Forelimb muscle (tissue), 1 donor: ENCODE data around the gene ERAP2. TPM values are rescaled to one million over a fixed set of nuclear protein-coding genes. Genes with fewer than 3 reads are reported as not detected.
A peak's percentile ranks its signal among the peaks of the same experiment; 100 is the strongest.

Experiments used
- DNase-seq: peaks from one replicate; pipeline ENCODE4 v3.0.0-alpha.2; 2013; ENCODE audit warnings: low read depth
- polyA plus RNA-seq: library from polyadenylated mRNA; unstranded; fragments of 120-200 nt; gene quantifications from one replicate; pipeline ENCODE4 v1.2.1, GENCODE V29; 2013; ENCODE audit not compliant: insufficient read length

ERAP2 gene
- polyA plus RNA-seq, 1 donor: 7.9 TPM

GRCh38 chr5:96933764-96934707 is 57.7 kb downstream of the ERAP2 start:
- DNase-seq: peak; percentile 53

DNA sequence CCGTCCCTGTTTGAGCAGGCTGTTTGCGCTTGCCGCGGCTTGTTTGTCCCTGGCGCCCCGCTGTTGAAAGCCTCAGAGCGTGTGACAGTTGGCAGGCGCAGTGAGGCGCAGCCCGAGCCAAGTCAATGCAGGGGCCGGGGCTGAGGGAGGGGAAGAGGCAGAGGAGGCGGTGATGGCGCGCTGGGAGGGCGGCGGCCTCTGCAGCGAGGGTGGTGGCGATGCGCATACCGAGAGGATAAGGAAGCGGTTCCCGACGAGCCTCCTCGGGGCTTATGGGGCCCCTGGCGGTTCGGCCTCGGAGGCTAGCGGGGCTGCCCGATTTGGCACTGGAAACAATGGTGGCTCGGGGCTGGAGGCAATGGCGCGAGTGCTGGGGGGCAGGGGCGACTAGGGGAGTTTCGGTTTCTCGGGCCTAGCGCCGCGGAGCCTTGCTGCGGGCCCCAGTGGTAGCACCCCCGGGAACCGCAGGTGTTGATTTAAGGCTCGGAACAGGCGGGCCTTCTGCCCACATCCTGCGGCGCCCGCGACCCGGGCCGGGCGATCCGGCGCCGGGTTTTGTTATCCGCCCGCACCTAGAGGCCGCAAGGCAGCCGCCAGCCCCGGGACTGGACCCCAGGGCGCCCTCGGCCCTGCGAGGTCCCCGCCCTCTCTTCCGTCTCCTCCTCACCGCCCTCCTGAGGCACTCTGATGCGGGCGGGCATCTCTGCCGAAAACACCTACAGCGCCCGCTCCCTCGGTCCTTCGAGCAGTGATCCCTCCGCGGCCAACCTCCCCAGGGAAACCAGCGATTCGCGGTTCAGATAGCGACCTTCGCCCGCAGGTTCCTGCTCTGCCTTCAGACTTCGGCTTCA is 58.6 kb downstream of the ERAP2 start:
- peak; percentile 67 for DNase-seq

DNA sequence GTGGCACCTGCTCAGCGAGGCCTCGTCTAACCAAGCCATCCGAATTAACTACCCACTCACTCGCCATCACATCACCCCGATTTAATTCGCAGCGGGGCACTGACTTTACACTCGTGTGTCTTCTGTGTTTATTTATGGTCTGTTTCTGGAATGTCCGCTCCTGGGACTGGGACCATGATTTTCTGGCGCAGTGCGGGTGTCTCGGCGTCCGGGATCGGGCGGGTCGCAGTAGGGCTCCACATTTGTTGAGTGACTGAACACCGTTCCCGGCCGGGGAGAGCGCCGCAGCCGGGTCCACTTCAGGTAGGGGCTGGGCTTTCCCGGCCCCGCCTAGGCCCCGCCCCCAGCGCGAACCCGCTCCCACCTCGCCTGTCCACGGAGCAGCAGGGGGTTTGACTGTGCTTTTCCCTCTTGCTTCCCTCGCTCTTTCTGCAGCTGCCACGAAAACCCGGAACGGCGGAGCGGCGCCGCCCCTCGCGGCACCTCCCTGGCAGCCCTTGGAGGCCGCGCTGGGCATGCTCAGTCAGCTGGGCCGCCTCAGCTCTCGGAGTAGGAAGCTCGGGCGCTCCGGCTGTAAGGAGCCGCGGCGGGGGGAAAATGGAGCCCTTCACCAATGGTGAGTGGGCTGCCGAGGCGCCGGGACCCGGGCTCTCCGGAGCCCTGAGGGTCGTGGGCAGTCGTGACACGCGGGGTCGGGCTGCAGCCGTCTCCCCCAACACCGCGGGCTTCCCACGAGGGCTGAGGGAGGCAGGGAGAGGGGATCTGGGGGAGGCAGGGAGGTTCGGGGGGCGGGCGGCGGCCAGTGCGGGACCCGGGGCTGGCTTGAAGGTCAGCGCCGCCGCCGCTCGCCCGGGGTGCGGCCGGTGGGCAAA is 59.5 kb downstream of the ERAP2 start, which contains the start of gene LNPEP:
Gene LNPEP (plus strand): TSS at position 522 of the 872 bp plus-strand sequence. CDS start 76 bp downstream, at position 598.
- peak; percentile 86 for DNase-seq

DNA sequence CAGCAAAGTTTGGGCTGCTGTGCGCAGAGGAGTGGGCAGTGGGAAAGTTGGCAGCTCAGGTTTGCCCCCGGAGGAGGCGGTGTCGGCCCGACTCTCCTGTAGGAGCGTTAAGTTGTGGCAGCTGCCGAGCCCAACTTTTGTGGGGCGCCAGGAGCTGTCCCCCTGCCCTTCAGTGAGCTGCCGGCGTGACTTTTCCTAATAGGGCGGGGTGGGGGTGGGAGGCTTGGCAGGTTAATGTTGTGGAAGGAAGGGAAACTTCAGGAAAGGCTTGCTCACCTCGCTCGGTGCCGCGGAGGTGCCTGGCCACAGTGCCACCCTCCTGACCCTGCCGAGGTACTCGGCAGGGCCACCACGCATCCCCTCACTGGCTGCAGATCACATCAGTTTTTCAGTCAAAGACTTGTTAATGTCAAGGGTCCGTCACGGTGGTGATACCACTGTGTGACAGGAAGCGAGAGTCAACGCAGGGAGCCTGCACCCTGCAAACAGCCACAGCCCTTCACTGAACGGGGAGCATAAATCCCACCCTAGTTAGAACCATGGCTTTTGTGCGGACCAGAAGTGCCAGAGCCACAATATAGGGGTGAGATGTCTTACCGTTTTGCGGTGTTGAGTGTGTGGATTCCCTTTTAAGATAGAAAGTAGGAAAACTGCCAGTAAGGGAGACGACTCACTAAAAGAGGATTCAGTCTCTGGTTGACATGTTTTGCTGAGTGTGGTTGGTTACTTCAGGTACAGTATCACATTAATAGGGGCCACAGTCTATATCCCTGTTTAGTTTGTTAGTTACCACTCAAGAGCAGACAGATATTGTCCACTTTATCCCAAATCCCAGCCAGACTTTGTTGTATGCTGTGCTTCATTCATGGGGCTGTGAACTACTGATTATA is 60.4 kb downstream of the ERAP2 start:
- DNase-seq: no peak

DNA sequence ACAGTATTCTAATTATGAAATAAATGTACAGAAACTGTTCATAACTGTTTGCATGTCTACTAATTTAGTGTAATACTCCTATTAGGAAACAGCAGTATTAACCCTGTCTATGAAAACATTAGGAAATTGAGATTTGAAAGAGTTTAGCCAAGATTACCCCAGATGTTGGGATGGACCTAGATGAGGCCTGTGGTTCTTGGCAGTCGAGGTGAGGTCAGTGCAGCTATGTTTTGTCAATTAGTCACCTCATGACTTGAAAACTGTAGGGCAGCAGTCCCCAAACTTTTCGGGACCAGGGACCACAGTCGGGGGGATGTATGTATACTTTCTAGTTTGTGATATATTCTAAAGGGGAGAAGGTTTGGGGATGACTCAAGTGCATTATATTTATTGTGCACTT is 64.3 kb downstream of the ERAP2 start:
- DNase-seq: no peak

- DNase-seq: no peak
These were observed 64.8 kb downstream of the ERAP2 start for GRCh38 chr5:96941140-96941539.

DNA sequence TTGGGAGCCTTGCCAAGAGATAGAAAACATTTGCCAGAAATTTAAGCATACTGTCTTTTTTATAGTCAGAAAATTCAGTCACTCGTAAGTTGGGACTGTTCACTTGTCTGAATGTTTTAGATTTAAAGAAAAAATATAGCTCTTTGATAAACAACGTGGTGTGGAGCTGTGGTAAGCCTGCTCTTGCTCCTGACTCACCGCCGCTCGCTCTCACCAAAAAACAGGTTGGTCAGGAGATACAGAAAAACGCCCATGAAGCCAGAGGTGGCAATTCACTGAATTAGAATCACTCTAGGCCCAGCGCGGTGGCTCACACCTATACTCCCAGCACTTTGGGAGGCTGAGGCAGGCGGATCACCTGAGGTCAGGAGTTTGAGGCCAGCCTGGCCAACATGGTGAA is 65.8 kb downstream of the ERAP2 start:
- no peak for DNase-seq

- DNase-seq: no peak
These were observed 66.6 kb downstream of the ERAP2 start for GRCh38 chr5:96942911-96943310.

DNA sequence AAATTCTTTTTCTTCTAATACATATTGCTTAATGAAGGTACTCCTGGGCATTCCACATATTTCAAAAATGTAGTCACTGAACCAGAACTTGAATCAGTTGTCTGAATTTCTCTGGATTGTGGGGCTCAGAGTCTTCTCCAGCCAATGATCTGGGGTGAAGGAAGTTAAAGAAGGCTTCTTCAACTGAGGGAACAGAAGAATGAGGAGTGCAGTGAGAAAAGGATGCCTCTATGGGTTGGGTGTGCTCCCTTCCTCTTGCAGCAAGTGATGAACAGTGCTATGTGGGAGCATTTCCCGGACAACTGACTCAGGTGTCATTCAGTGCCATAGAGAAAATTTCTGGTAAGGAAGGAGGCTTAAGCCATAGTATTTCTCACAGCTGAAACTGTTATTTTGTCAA is 67.5 kb downstream of the ERAP2 start:
- DNase-seq: no peak

DNA sequence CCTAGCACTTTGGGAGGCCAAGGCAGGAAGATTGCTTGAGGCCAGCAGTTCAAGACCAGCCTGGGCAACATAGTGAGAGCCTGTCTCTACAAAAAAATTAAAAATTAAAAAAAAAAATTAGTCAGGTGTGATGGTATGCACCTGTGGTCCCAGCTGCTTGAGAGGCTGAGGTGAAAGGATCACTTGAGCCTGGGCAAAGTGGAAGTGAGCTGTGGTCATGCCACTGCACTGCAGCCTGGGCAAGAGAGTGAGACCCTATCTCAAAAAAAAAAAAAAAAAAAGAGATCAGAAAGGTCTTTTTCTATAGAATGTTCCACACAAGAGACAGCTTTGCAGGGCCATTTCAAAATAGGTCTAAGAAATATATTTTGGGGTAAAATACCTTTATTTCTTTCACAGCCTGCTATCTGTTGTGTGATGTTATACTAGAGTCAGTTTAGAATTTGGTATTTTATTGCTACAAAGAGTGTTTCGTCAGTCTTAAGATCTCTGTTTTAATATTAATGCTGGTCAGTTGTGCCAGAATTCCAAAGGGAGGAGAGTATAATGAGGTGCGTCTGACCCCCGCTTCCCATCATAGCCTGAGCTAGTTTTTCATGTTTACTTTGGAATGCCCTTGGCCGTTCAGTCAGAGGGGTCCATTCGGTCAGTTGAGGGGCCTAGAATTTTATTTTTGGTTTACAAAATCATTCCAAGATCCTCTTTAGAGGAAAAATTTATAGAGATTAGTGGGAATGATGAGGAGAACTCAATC is 69.0 kb downstream of the ERAP2 start:
- no peak for DNase-seq

DNA sequence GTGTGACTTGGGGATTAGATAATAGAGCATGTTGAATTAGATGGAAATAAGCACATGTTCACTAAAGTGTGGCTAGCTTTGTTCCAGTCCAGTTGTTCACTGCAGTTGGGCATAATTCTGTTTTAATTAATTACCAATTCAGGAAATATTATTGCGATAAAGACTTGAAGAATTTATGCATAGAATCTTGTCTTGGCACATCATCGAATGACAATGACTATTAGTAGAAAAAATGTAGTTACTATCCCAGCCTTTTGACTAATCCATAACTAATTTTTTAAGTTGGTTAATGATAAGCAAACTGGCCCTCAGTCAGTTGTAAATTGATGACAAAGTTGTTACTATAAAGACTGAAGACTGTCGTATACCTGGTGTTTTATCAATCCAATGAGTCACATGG is 70.1 kb downstream of the ERAP2 start:
- DNase-seq: no peak

- DNase-seq: no peak
These were observed 75.9 kb downstream of the ERAP2 start for GRCh38 chr5:96952118-96952750.

DNA sequence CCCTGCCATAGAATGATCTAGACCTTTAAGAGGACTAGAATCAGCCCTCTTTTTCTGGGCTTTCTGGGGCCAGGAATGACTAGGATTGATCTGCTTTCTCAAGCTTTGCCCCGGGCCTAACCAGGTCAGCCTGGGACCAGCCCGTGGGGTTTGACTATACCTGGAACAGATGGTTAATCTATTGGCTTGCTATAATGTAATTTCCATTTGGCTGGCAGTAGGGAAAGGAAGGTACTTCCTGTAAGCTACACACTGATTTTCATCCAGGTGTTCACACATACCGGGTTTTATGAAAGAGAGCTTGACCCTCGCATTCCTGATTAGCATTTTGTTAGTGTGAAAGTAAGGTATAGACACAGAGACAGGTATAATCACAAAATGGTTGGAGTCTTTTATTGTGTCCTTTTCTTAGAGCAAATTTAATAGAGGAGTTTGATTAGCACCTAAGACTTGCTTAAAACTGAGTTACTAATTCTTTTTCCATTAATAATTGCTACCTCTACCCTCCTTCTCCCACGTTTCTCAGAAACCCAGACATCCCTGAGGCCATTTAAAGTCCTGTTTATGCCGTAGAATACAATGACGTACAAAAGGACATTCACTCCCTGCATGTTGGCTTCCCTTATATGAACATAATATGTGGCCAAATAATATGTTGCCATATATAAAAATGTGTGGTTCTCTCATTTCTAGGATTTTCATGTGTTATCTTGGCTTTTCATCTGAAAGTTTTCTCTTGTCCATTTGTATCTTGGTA is 76.9 kb downstream of the ERAP2 start:
- DNase-seq: no peak

DNA sequence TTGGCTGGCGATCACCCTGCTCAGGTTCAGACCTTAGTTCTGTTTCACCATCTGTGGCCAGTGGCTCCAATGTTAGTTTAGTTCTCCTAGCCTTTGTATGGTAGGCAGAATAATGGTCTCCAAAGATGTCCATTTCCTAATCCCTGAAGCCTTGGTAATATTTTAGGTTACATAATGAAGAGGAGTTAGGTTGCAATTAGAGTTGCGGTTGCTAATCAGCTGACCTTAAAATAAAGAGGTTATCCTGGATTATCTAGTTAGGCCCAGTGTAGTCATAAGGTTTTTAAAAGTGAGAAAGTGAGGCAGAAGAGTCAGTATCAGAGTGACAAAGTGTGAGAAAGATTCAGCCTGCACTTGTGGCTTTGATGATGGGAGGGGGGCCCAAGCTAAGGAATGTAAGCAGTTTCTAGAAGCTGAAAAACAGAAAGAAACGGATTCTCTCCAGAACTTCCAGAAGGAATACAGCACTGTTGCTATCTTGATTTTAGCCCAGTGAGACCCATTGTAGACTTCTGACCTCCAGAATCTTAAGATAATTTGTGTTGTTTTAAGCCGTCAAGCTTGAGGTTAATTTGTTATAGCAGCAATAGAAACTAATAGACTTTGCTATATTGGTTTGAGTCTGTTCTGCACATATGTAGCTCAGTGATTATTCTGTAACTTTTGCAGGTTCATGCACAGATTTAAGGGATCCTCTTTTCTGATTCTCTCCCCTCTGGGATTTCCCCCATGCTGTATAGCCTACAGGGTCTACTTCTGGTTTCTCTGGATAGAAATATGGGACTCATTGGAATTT is 81.2 kb downstream of the ERAP2 start:
- DNase-seq: no peak

DNA sequence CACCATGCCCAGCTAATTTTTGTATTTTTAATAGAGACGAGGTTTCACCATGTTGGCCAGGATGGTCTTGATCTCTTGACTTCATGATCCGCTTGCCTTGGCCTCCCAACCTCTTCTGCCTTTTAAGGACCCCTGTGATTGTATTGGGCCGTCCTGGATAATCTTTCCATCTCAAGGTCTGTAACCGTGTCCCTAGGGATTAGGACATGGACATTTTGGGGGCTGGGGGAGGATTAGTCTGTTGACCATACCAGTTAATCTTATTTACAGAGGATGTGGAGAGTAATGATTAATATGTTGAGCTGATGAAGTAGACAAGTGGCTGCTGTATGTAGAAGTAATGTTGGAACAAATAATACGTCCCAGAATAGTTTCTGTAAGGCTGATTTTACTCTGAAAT is 82.7 kb downstream of the ERAP2 start:
- DNase-seq: no peak

DNA sequence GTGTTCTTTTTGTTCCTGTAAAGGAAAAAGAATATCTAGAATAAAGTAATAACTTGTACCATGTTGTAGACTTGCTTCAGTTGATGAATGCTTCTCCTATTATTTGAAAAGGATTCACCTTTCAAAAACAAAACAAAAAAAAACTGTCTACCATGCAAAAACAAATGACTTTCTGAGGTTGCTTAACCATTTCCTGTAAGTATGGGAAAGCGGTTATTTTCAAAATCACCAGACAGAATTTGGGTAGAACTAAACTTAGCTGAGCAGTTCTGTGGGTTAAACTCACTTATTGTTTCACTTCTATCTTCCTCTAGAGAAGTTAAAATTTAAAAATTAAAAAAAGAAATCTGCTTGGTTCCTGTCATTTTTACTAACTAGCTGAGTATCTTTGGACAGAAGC is 84.8 kb downstream of the ERAP2 start:
- no peak for DNase-seq

- no peak for DNase-seq
These were observed 86.3 kb downstream of the ERAP2 start for GRCh38 chr5:96962540-96962991.

DNA sequence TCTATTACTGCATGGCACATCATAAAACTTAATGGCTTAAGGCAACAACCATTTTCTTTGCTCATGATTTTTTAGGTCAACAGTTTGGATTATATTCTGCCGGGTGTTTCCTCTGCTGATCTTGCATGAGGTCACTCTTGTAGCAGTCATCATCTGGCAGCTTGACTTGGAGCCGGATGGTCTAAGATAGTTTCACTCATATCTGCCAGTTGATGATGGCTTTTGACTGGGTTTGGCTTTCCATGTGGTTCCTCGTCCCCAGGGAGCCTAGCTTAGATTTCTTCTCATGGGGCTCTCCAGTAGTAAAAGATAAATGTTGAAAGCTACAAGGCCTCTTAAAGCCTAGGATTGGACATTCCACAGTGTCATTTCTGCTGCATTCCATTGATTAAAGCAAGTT is 87.0 kb downstream of the ERAP2 start:
- DNase-seq: peak; percentile 64
